GM21786 (cell line): ENCODE measurements around the gene SSR4.

Source experiments
- ATAC-seq: cut with Tn5 transposase; IDR thresholded peaks from one replicate; pipeline ENCODE4 v1.9.1; 2021; ENCODE audit not compliant: unreplicated experiment

SSR4 gene

GRCh38 chrX:153780678-153781427 lies 13.6 kb upstream of the SSR4 start, which contains the start of gene SRPK3:
Gene SRPK3 (plus strand): TSS chrX:153781041. CDS start chrX:153781087, 46 bp downstream.
- ATAC-seq = no peak

DNA sequence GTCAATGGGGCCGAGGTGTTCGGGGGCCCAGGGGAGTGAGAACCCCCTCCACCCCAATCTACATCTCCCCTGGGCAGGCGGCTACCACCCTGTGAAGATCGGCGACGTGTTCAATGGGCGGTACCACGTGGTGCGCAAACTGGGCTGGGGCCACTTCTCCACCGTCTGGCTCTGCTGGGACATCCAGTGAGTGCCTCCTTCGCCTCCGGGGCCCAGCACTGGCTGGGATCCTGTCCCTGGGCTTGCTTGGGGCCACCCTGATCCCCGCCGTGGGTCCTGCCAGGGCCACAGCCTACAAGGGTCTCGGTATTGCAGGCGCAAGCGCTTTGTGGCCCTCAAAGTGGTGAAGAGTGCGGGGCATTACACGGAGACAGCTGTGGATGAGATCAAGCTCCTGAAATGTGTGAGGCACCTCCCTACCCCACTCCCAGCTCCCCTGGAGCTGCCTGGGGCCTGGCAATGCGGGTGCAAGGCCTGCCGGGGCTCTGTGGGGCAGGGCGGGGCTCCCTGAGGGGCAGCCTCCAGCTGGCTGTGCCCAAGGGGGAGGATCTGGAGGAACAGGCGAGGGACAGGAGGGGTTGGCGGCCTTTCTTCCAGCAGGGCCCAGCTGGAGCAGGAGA lies 12.9 kb upstream of the SSR4 start:
- ATAC-seq = no peak

- no peak for ATAC-seq
These were observed 12.2 kb upstream of the SSR4 start for GRCh38 chrX:153782313-153782712.

GRCh38 chrX:153782871-153783270 lies 11.6 kb upstream of the SSR4 start:
- ATAC-seq = no peak

GRCh38 chrX:153783378-153784013 lies 11.0 kb upstream of the SSR4 start:
- ATAC-seq = no peak

- no peak for ATAC-seq
These were observed 10.0 kb upstream of the SSR4 start for GRCh38 chrX:153784325-153784967.

- ATAC-seq = no peak
These were observed 7.8 kb upstream of the SSR4 start for GRCh38 chrX:153786669-153787068.

DNA sequence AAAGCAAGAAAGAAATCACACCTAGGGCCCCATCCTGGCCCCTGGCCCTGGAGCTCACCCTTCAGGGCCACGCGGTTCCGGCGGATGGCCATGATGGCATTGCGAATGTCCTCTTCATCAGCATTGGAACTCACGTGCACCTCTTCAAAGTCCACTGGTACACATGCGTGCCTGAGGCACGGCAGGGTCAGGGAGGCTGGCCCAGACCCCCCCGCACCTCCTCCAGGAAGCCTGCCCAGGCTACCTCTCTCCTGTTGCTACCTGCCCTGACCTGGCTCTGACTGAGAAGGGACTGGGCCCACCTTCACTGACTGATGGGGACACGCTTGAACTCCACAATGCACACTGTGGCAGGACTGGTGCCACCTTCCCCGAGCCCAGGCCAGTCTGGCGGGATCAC lies 4.8 kb upstream of the SSR4 start:
- no peak for ATAC-seq

- no peak for ATAC-seq
These were observed 3.2 kb upstream of the SSR4 start for GRCh38 chrX:153791104-153791852.

GRCh38 chrX:153792368-153792767 lies 2.1 kb upstream of the SSR4 start:
- no peak for ATAC-seq

GRCh38 chrX:153793291-153793690 lies 1.2 kb upstream of the SSR4 start:
- ATAC-seq = no peak

DNA sequence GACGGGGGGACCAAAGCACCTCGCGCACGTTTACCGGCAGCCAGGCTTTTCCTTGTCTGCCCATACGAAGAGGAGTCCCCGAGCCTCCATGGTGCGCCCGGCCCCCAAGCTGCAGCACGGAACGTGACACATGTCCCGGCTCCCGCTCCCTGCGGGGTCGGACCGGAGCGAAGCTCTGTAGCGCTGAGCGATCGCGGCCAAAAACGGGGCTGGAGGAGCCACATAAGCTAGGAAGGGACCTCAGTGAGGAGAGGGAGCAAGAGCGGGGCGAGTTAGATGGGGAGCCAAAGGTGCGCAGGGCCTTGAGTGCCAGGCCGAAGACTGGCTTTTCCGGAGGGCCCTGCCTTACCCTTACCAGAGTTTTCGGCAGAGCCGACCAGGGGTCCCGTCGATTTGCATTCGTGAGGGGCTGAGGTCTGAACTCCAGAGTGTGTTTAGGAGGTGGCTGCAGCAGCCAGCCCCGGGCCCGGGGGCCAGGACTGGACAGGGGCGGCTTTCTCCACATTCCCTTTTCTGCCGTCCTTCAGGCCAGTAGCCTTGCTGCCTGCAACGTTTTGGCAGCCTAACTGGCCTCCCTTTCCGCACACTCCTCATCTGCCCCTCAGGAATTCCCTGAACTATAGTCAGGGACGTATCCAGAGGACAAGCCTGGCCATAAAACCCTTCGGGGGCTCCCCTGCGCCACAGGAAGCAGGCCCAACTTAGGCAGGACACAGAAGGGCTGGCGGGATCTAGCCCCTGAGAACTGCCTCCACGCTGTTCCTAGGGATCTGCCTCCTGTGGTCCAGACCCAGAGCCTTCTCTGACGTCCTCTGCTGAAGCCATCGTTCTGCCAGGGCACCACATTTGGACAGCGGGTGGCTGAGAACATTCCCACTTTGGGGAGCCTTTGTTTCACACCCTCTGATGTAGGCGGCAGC lies 689 bp downstream of the SSR4 start:
- ATAC-seq = no peak

DNA sequence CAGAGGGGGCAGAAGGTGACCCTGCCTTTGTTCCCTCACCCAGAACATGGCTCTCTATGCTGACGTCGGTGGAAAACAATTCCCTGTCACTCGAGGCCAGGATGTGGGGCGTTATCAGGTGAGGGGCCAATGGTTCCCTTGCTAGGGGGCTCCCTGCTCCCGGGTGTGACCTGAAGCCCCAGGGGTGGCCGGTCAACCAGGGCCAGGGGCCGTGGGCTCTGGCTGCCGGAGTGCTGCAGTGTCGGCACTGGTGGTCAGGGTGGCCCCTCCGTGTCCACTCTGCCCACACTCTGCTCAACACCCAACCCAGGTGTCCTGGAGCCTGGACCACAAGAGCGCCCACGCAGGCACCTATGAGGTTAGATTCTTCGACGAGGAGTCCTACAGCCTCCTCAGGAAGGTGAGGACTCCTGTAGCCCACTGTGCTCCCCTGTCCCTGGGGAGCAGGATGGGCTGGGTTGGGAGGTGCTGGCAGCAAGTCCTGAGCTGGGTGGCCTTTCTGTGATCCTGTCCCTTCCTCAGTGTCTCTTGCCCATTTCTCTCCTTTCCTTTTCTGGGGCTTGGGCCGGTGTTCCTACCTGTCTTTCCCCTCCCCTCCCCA lies 3.0 kb downstream of the SSR4 start:
- ATAC-seq = no peak

GRCh38 chrX:153799326-153799725 lies 4.9 kb downstream of the SSR4 start:
- no peak for ATAC-seq

DNA sequence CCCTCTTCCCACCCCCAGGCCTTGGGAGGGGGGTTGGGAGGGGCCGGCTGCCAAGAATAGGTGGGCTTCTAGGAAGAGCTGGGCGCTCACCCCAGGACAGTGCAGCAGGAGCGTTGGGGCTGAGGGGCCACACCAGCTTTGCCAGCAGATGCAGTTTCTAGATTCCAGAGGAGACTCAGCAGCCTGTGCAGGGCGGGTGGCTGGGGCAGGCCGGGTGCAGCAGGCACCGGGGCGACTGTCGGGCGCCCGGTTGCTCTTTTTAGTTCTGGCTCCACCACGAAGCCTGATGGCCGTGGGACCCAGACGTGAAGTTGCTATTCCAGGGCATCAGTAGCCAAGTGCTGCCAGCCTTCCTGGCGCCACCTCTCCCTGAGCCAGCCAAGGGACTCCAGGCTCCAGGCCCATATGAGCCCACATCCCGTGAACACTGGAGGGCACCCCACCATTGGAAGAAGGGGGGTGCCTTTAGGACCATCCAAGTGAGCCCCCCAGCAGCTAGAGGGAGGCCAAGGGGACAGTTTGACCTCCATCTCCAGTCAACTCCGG lies 5.8 kb downstream of the SSR4 start:
- ATAC-seq = no peak

- ATAC-seq = no peak
These were observed 6.3 kb downstream of the SSR4 start for GRCh38 chrX:153800746-153801145.

- ATAC-seq = no peak
These were observed 7.2 kb downstream of the SSR4 start for GRCh38 chrX:153801669-153802068.

DNA sequence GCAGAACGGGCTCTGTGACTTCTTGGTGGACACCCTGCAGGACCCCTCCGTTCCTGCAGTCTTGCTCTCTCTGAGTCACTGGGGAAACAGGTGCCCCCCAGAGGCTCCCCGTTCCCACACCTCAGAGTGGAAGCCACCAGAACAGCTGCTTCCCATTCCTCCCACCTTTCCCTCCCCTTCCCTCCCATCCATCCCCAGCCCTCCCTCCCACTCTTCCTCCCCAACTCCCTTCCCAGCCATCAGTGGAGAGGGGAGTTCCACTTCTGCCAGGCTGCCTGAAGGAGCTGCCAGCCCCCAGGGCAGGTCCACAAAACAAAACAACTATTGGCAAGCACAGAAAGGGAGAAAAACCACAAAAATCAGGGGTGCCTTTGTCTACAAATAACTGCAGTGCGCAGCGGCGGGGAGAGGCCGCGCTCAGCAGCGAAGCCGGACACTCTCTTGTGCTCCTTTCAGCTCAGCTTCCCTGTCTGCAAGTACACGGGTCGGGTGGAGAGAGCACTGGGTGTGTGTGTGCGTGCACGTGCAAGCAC lies 8.1 kb downstream of the SSR4 start:
- ATAC-seq = no peak
